ENCODE results near the gene KCNJ8. TPM values are rescaled to one million over a fixed set of nuclear protein-coding genes. Genes with fewer than 3 reads are reported as not detected.
"Not testable (repeated sequence)": the region's sequence is repeated elsewhere in the genome, so short reads cannot be mapped to it uniquely, and the experiment has no call there.

Gene KCNJ8
- total RNA-seq, 1 donor from 2014 or later: 17.2 TPM

- Histone ChIP-seq H3K36me3 (no peaks in the 10 kb centered on the region), H3K4me3 (no peak overlapping the region), H3K27ac (no peak overlapping the region), H3K4me1 (no peaks in the 10 kb centered on the region), H3K9me3 (no peaks in the 10 kb centered on the region), H3K27me3 (no peaks in the 10 kb centered on the region)
- TF ChIP-seq POLR2A (IDR thresholded peaks at IDR 0.05): no peak
- no peak for TF ChIP-seq POLR2AphosphoS5 (IDR thresholded peaks at IDR 0.05; ENCODE audit: insufficient read depth in 1 of 2, low read depth in 1 of 2)
- no peak for TF ChIP-seq CTCF (IDR thresholded peaks at IDR 0.05)
- no peak for DNase-seq (ENCODE audit: extremely low spot score in 2 of 2)
- intact Hi-C loops (cut with DNase I): no loop called here
Observed at GRCh38 chr12:21795648-21796328, 21.3 kb upstream of the KCNJ8 start.

- intact Hi-C loops (cut with DNase I); H3K4me1 ChIP-seq; H3K9me3 ChIP-seq; H3K4me3 ChIP-seq; H3K27me3 ChIP-seq; H3K36me3 ChIP-seq; H3K27ac ChIP-seq; DNase-seq (ENCODE audit: extremely low spot score in 2 of 2): not testable (repeated sequence)
Observed at GRCh38 chr12:21794807-21795595, 20.5 kb upstream of the KCNJ8 start.

- H3K4me1 ChIP-seq; H3K9me3 ChIP-seq; H3K27ac ChIP-seq; H3K27me3 ChIP-seq; H3K4me3 ChIP-seq; intact Hi-C loops (cut with DNase I); DNase-seq (ENCODE audit: extremely low spot score in 2 of 2); H3K36me3 ChIP-seq: not testable (repeated sequence)
Observed at GRCh38 chr12:21789687-21790086, 15.2 kb upstream of the KCNJ8 start.

GRCh38 chr12:21788089-21788983 lies 13.8 kb upstream of the KCNJ8 start:
- no peak for TF ChIP-seq POLR2AphosphoS5 (IDR thresholded peaks at IDR 0.05; ENCODE audit: insufficient read depth in 1 of 2, low read depth in 1 of 2)
- TF ChIP-seq POLR2A (IDR thresholded peaks at IDR 0.05): no peak
- TF ChIP-seq CTCF (IDR thresholded peaks at IDR 0.05): no peak
- H3K27me3 ChIP-seq: no peaks in the 10 kb centered on the region

GRCh38 chr12:21786041-21786531 lies 11.6 kb upstream of the KCNJ8 start:
- H3K4me3 ChIP-seq: no peak overlapping the region
- no peaks in the 10 kb centered on the region for H3K27me3 ChIP-seq
- no peaks in the 10 kb centered on the region for H3K9me3 ChIP-seq
- H3K4me1 ChIP-seq: no peaks in the 10 kb centered on the region
- no peak for DNase-seq (ENCODE audit: extremely low spot score in 2 of 2)
- intact Hi-C loops (cut with DNase I): no loop called here
- TF ChIP-seq POLR2A (IDR thresholded peaks at IDR 0.05): no peak
- TF ChIP-seq POLR2AphosphoS5 (IDR thresholded peaks at IDR 0.05; ENCODE audit: insufficient read depth in 1 of 2, low read depth in 1 of 2): no peak
- TF ChIP-seq CTCF (IDR thresholded peaks at IDR 0.05): no peak
- no peaks in the 10 kb centered on the region for H3K36me3 ChIP-seq
- H3K27ac ChIP-seq: no peak overlapping the region

More at GRCh38 chr12:21788089-21788983, 13.8 kb upstream of the KCNJ8 start:
- no peak for DNase-seq (ENCODE audit: extremely low spot score in 2 of 2)
- H3K27ac ChIP-seq: no peak overlapping the region
- no peaks in the 10 kb centered on the region for H3K9me3 ChIP-seq
- intact Hi-C loops (cut with DNase I): no loop called here
- no peaks in the 10 kb centered on the region for H3K4me1 ChIP-seq
- no peaks in the 10 kb centered on the region for H3K36me3 ChIP-seq
- no peak overlapping the region for H3K4me3 ChIP-seq

- H3K36me3 ChIP-seq; H3K9me3 ChIP-seq; intact Hi-C loops (cut with DNase I); H3K27ac ChIP-seq; H3K4me1 ChIP-seq; DNase-seq (ENCODE audit: extremely low spot score in 2 of 2); H3K4me3 ChIP-seq; H3K27me3 ChIP-seq: not testable (repeated sequence)
Observed at GRCh38 chr12:21782723-21783122, 8.2 kb upstream of the KCNJ8 start.
